ENCODE measurements around the gene MRGPRD.

The MRGPRD gene

GRCh38 chr11:69010361-69010891 is 29.6 kb upstream of the MRGPRD start:
- H3K4me3 Mint-ChIP-seq, result no peak overlapping the region
- no peaks in the 10 kb centered on the region for H3K9me3 Mint-ChIP-seq
- no peaks in the 10 kb centered on the region for H3K4me1 Mint-ChIP-seq
- no peaks in the 10 kb centered on the region for H3K36me3 Mint-ChIP-seq
- no peak overlapping the region for H3K27ac Mint-ChIP-seq
- peaks cover 20% of the 10 kb centered on the region for H3K27me3 Mint-ChIP-seq

GRCh38 chr11:69009441-69010211 is 28.8 kb upstream of the MRGPRD start:
- no peaks in the 10 kb centered on the region for H3K9me3 Mint-ChIP-seq
- no peak overlapping the region for H3K27ac Mint-ChIP-seq
- H3K27me3 Mint-ChIP-seq, result peaks cover 21% of the 10 kb centered on the region
- no peak overlapping the region for H3K4me3 Mint-ChIP-seq
- H3K4me1 Mint-ChIP-seq, result no peaks in the 10 kb centered on the region
- no peaks in the 10 kb centered on the region for H3K36me3 Mint-ChIP-seq

GRCh38 chr11:69008737-69009440 is 28.1 kb upstream of the MRGPRD start:
- Mint-ChIP-seq H3K27me3 (peaks cover 21% of the 10 kb centered on the region), H3K27ac (no peak overlapping the region), H3K9me3 (no peaks in the 10 kb centered on the region), H3K36me3 (no peaks in the 10 kb centered on the region), H3K4me3 (no peak overlapping the region), H3K4me1 (no peaks in the 10 kb centered on the region)

- no peaks in the 10 kb centered on the region for H3K4me1 Mint-ChIP-seq
- no peaks in the 10 kb centered on the region for H3K36me3 Mint-ChIP-seq
- no peaks in the 10 kb centered on the region for H3K9me3 Mint-ChIP-seq
- H3K4me3 Mint-ChIP-seq, result no peak overlapping the region
- peaks cover 18% of the 10 kb centered on the region for H3K27me3 Mint-ChIP-seq
- H3K27ac Mint-ChIP-seq, result no peak overlapping the region
These were observed 27.2 kb upstream of the MRGPRD start for GRCh38 chr11:69007975-69008381.

GRCh38 chr11:69006816-69007215 is 26.0 kb upstream of the MRGPRD start:
- Mint-ChIP-seq H3K4me3 (no peak overlapping the region), H3K9me3 (no peaks in the 10 kb centered on the region), H3K27ac (no peak overlapping the region), H3K27me3 (peaks cover 14% of the 10 kb centered on the region), H3K36me3 (no peaks in the 10 kb centered on the region), H3K4me1 (no peaks in the 10 kb centered on the region)

GRCh38 chr11:69005631-69006368 is 25.0 kb upstream of the MRGPRD start:
- Mint-ChIP-seq H3K27ac (no peak overlapping the region), H3K9me3 (no peaks in the 10 kb centered on the region), H3K36me3 (no peaks in the 10 kb centered on the region), H3K27me3 (peaks cover 9% of the 10 kb centered on the region), H3K4me1 (no peaks in the 10 kb centered on the region), H3K4me3 (no peak overlapping the region)

GRCh38 chr11:69005183-69005630 is 24.4 kb upstream of the MRGPRD start:
- H3K36me3 Mint-ChIP-seq, result no peaks in the 10 kb centered on the region
- peaks cover 9% of the 10 kb centered on the region for H3K27me3 Mint-ChIP-seq
- no peaks in the 10 kb centered on the region for H3K4me1 Mint-ChIP-seq
- H3K27ac Mint-ChIP-seq, result no peak overlapping the region
- H3K4me3 Mint-ChIP-seq, result no peak overlapping the region
- H3K9me3 Mint-ChIP-seq, result no peaks in the 10 kb centered on the region

- no peak overlapping the region for H3K27ac Mint-ChIP-seq
- H3K36me3 Mint-ChIP-seq, result no peaks in the 10 kb centered on the region
- H3K27me3 Mint-ChIP-seq, result peaks cover 7% of the 10 kb centered on the region
- no peaks in the 10 kb centered on the region for H3K4me1 Mint-ChIP-seq
- no peak overlapping the region for H3K4me3 Mint-ChIP-seq
- H3K9me3 Mint-ChIP-seq, result no peaks in the 10 kb centered on the region
These were observed 23.8 kb upstream of the MRGPRD start for GRCh38 chr11:69004411-69005182.

GRCh38 chr11:69003866-69004367 is 23.1 kb upstream of the MRGPRD start:
- H3K27me3 Mint-ChIP-seq, result peaks cover 2% of the 10 kb centered on the region
- H3K36me3 Mint-ChIP-seq, result no peaks in the 10 kb centered on the region
- H3K27ac Mint-ChIP-seq, result no peak overlapping the region
- H3K4me3 Mint-ChIP-seq, result no peak overlapping the region
- H3K9me3 Mint-ChIP-seq, result no peaks in the 10 kb centered on the region
- no peaks in the 10 kb centered on the region for H3K4me1 Mint-ChIP-seq

GRCh38 chr11:69003301-69003865 is 22.6 kb upstream of the MRGPRD start:
- Mint-ChIP-seq H3K27me3 (peaks cover 2% of the 10 kb centered on the region), H3K27ac (no peak overlapping the region), H3K4me3 (no peak overlapping the region), H3K4me1 (no peaks in the 10 kb centered on the region), H3K9me3 (no peaks in the 10 kb centered on the region), H3K36me3 (no peaks in the 10 kb centered on the region)

- Mint-ChIP-seq H3K4me1 (no peaks in the 10 kb centered on the region), H3K36me3 (no peaks in the 10 kb centered on the region), H3K4me3 (no peak overlapping the region), H3K27me3 (peaks cover 2% of the 10 kb centered on the region), H3K27ac (no peak overlapping the region), H3K9me3 (no peaks in the 10 kb centered on the region)
These were observed 21.9 kb upstream of the MRGPRD start for GRCh38 chr11:69002570-69003231.

- Mint-ChIP-seq H3K9me3 (no peaks in the 10 kb centered on the region), H3K4me3 (no peak overlapping the region), H3K27me3 (peaks cover 2% of the 10 kb centered on the region), H3K27ac (no peak overlapping the region), H3K36me3 (no peaks in the 10 kb centered on the region), H3K4me1 (no peaks in the 10 kb centered on the region)
These were observed 21.4 kb upstream of the MRGPRD start for GRCh38 chr11:69002110-69002569.

GRCh38 chr11:69001243-69002081 is 20.7 kb upstream of the MRGPRD start:
- Mint-ChIP-seq H3K27me3 (peaks cover 2% of the 10 kb centered on the region), H3K9me3 (no peaks in the 10 kb centered on the region), H3K4me3 (no peak overlapping the region)

More at GRCh38 chr11:69001243-69002081, 20.7 kb upstream of the MRGPRD start:
- no peak overlapping the region for H3K27ac Mint-ChIP-seq
- no peaks in the 10 kb centered on the region for H3K4me1 Mint-ChIP-seq
- H3K36me3 Mint-ChIP-seq, result no peaks in the 10 kb centered on the region
